Measurements from ENCODE around the gene EFNA4.

DNA sequence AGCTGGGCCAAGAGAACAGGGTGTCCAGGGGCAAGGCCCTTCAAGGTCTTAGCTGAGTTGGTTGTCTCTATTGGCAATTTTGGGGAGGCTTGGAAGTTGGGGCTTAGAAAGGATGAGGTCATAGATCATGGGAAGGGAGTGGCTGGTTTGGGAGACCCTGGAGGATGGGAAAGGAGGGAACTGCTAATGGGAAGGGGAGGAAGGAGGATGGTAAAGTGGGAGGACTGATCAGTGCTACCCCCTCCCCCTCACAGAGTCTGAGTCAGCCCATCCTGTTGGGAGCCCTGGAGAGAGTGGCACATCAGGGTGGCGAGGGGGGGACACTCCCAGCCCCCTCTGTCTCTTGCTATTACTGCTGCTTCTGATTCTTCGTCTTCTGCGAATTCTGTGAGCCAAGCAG, 5.1 kb downstream of the EFNA4 start:
- TF ChIP-seq CTCF (IDR thresholded peaks at IDR 0.05) = no peak
- no peak for TF ChIP-seq EZH2 (IDR thresholded peaks at IDR 0.05; ENCODE audit: borderline replicate concordance, insufficient read depth, low read depth, low read length, poor library complexity, severe bottlenecking)
